Mucosa of descending colon (tissue), 3 donors: ENCODE results near the gene ACKR2. TPM values are rescaled to one million over a fixed set of nuclear protein-coding genes. Genes with fewer than 3 reads are reported as not detected.
"Not testable (repeated sequence)": the region's sequence is repeated elsewhere in the genome, so short reads cannot be mapped to it uniquely, and the experiment has no call there.

Experiments
- ATAC-seq: fragments of 200-7000 bp; cut with Tn5 transposase; one replicate; pipeline ENCODE4 v1.9.1; 2020; ENCODE audit warnings: mild to moderate bottlenecking, moderate library complexity
- DNase-seq, 3 donors: peaks; one replicate each; pipeline ENCODE4 v3.0.0-alpha.2; 2020
- H3K36me3 ChIP-seq: fragments of 200-600 bp; one replicate; pipeline ENCODE4 v1.8.0; 2021; ENCODE audit warnings: low read depth, mild to moderate bottlenecking
- H3K4me1 ChIP-seq: fragments of 200-600 bp; one replicate; pipeline ENCODE4 v1.8.0; 2021; ENCODE audit warnings: low read depth, mild to moderate bottlenecking
- H3K4me3 ChIP-seq: fragments of 200-600 bp; one replicate; pipeline ENCODE4 v1.8.0; 2021; ENCODE audit warnings: mild to moderate bottlenecking
- H3K9me3 ChIP-seq: fragments of 200-600 bp; one replicate; pipeline ENCODE4 v1.8.0; 2021; ENCODE audit warnings: mild to moderate bottlenecking
- CTCF ChIP-seq: fragments of 200-600 bp; IDR thresholded peaks from one replicate; pipeline ENCODE4 v1.8.0; 2022; ENCODE audit warnings: antibody characterized with exemption, mild to moderate bottlenecking
- intact Hi-C, 2 donors: fragments of 100-400 bp; cut with DNase I in 1 of 2; cut with micrococcal nuclease in 1 of 2; formaldehyde crosslinking; loops; one replicate each; pipeline versions ENCODE4 v1.11.0 to v1.11.1; 2022; cut with DNase I, micrococcal nuclease
- total RNA-seq, 3 donors: library from RNA; stranded (reverse); fragmentation: NEBNext Ultra II Directional in 2 of 3; extraction: Animal tissue kit (Norgen Biotek cat#: 25700) in 2 of 3; gene quantifications; one replicate each; pipeline versions ENCODE4 v1.2.1 to v1.2.4, GENCODE V29; 2021 to 2023
- donor health status: DM: no; HTN: no; CAD: no; lungs with moderate emphysema.
- donor health status: DM: no; HTN: no; CAD: no.
- donor health status: DM: no; HTN: yes; CAD: no.

Gene ACKR2
- total RNA-seq, 3 donors from 2014 or later, result 4.7 to 13.1 (median 10.4) TPM

DNA sequence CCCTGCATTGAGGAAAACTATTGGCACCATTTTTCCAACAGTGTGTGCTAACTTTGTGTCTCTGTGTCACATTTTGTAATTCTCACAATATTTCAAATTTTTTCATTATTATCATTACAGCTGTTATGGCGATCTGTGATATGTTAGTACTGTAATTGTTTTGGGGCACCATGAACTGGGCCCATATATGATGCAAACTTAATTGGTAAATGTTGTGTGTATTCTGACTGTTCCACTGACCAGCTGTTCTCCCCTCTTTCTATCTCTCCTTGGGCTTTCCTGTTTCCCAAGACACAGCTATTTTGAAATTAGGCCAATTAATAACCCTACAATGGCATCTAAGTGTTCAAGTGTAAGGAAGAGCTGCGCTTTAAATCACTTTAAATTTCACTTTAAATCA, 68.6 kb downstream of the ACKR2 start:
- no peak for ATAC-seq
- H3K36me3 ChIP-seq, result no peaks in the 10 kb centered on the region
- H3K4me1 ChIP-seq, result no peaks in the 10 kb centered on the region
- H3K4me3 ChIP-seq, result no peak overlapping the region
- no peak for TF ChIP-seq CTCF
- intact Hi-C loops, result no loop called here
- H3K9me3 ChIP-seq, result no peaks in the 10 kb centered on the region
- no peak for DNase-seq

GRCh38 chr3:42880183-42880582, 70.9 kb downstream of the ACKR2 start:
- no peak for TF ChIP-seq CTCF
- Histone ChIP-seq H3K9me3 (no peaks in the 10 kb centered on the region), H3K4me3 (no peak overlapping the region), H3K4me1 (no peaks in the 10 kb centered on the region), H3K36me3 (no peaks in the 10 kb centered on the region)
- DNase-seq (peak in 1 of 3 donors; percentile 2), ATAC-seq (no peak)
- intact Hi-C loops, result no loop called here

- Histone ChIP-seq H3K36me3 (no peaks in the 10 kb centered on the region), H3K4me1 (no peaks in the 10 kb centered on the region), H3K4me3 (peak overlapping the region; percentile 15), H3K9me3 (no peaks in the 10 kb centered on the region)
- DNase-seq, result peak; percentile 83 to 90 (median 90)
- ATAC-seq, result peak; percentile 100
- peak; percentile 90 for TF ChIP-seq CTCF
- intact Hi-C loops, result no loop called here
These were observed 71.6 kb downstream of the ACKR2 start for GRCh38 chr3:42880601-42881451.

DNA sequence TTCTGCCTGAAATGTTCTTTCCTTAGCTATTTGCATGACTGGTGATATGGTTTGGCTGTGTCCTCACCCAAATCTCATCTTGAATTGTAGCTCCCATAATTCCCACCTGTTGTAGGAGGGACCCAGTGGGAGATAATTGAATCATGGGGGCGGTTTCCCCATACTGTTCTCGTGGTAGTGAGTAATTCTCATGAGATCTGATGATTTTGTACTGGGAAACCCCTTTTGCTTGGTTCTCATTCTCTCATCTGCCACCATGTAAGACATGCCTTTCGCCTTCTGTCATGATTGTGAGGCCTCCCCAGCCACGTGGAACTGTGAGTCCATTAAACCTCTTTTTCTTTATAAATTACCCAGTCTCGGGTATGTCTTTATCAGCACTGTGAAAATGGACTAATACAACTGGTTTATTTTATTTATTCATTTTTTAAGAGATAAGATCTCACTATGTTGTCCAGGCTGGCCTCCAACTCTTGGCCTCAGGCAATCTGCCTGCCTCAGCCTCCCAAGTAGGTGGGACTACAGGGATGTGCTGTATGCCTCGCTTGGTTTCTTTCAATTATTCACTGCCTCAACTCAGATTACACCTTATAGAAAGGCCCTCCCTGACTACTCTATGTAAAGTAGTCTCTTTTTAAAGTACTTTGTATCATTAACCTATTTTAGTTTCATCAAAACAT, 74.1 kb downstream of the ACKR2 start:
- ATAC-seq, DNase-seq, H3K4me3 ChIP-seq, H3K36me3 ChIP-seq, H3K4me1 ChIP-seq, H3K9me3 ChIP-seq, intact Hi-C loops: not testable (repeated sequence)

DNA sequence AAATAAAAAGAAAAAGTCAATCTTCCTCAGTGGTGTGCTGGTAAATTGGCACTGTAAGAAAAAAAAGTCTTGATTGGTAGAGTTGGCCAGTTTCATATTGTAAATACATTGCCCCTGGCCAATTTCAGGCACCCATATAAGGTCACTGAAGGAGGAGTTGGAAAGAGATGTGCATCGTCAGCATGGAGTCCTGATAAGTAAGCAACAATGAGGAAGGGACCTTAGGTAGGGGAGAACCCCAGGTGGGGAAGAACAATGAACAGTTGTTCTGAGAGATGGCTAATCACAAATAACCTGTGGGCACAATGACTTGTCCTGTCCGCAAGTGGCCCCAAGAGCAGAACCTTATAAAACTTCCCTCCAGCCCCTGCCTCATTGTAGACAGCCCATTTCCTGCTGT, 75.1 kb downstream of the ACKR2 start:
- intact Hi-C loops, result no loop called here
- Histone ChIP-seq H3K4me1 (no peaks in the 10 kb centered on the region), H3K36me3 (no peaks in the 10 kb centered on the region), H3K4me3 (no peak overlapping the region), H3K9me3 (no peaks in the 10 kb centered on the region)
- TF ChIP-seq CTCF, result no peak
- DNase-seq (no peak), ATAC-seq (no peak)

DNA sequence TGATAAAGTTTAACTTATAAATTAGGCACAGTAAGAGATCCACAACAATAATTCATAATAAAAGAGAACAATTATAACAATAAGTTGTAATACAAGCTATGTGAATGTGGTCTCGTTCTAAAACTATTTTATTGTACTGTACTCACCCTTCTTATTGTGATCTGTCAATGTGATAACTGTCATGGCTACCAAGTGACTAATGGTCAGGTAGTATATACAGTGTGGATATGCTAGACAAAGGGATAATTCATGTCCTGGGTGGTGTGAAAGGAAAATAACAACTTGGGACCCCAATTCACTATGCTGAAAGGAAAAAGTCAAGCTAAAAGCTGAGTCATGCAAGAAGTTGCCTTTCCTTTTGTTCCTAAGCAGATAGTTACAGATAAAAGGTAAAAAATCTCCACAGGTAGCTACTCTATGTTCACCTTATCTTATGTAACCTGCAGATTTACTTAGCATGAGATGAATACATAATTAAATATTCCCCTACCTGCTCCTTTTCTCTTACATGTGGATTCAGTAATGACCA, 77.1 kb downstream of the ACKR2 start:
- ATAC-seq (no peak), DNase-seq (no peak)
- TF ChIP-seq CTCF, result no peak
- H3K36me3 ChIP-seq, result no peaks in the 10 kb centered on the region
- H3K4me1 ChIP-seq, result no peaks in the 10 kb centered on the region
- intact Hi-C loops, result no loop called here
- H3K4me3 ChIP-seq, result no peak overlapping the region
- no peaks in the 10 kb centered on the region for H3K9me3 ChIP-seq
